ENCODE measurements around the gene ZNF768.

GRCh38 chr16:30528799-30529457, 2.6 kb upstream of the ZNF768 start:
- TF ChIP-seq POLR2A (IDR thresholded peaks at IDR 0.05) (no peak), CTCF (IDR thresholded peaks at IDR 0.05) (no peak)
